ENCODE data around the gene MIOX. TPM values are rescaled to one million over a fixed set of nuclear protein-coding genes. Genes with fewer than 3 reads are reported as not detected.

Gene MIOX
- total RNA-seq: not detected

DNA sequence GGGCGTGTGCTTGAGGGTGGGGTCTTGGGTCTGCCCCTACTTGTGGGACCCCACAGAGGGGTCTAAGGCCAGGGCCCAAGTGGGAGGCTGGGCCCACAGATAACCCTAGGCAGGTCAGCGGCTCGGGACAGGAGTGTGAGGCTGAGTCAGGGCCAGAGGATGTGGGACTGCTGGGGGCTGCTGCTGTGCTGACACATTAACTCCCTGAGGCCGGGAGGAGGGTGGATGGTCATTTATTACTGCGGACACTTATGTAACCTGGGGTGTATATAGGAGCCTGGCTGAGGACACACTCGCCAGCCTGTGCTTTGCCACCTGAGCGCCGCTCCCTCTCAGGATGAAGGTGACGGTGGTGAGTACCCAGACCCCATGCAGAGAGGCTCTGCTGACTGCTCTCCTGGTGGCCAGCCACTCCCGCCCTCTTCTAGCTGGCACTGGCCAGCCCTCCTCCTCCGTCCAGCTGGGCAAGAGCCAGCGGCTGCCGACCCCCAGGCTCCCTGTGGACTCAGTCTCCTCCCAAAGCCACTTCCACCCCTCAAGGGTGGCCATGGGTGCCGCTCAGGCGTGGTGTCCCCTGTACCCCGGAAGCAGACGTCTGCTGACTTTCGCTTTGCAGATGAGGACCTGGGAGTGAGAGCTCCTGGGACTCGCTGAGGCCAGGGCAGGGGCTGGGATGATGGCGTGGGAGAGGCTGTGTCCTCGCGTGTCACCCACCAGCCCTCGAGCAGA, at the start of gene MIOX:
Gene MIOX (plus strand): TSS at position 299 of the 729 bp plus-strand sequence. CDS start 39 bp downstream, at position 338.
- Histone ChIP-seq H3K27me3 (peaks cover 0 to 82% (median 3%) of the 10 kb centered on the region in 4 donors), H3K4me1 (peaks cover 5 to 17% (median 7%) of the 10 kb centered on the region in 3 donors), H3K9me3 (no peaks in the 10 kb centered on the region), H3K36me3 (no peaks in the 10 kb centered on the region), H3K4me3 (no peak within 1 kb of the TSS), H3K27ac (no peak within 1 kb of the TSS)
- DNase-seq: no peak
- 52 to 83% methylated on average over 7 to 9 of the region's 23 CpGs for WGBS, 2 donors
- TF ChIP-seq CTCF (IDR thresholded peaks at IDR 0.05) (no peak), POLR2A (IDR thresholded peaks at IDR 0.05) (no peak)
- intact Hi-C loops (cut with DNase I): loop anchor here (5.0 kb wide), 1 partner anchor 114 kb away; no protein-coding TSS in a partner anchor

DNA sequence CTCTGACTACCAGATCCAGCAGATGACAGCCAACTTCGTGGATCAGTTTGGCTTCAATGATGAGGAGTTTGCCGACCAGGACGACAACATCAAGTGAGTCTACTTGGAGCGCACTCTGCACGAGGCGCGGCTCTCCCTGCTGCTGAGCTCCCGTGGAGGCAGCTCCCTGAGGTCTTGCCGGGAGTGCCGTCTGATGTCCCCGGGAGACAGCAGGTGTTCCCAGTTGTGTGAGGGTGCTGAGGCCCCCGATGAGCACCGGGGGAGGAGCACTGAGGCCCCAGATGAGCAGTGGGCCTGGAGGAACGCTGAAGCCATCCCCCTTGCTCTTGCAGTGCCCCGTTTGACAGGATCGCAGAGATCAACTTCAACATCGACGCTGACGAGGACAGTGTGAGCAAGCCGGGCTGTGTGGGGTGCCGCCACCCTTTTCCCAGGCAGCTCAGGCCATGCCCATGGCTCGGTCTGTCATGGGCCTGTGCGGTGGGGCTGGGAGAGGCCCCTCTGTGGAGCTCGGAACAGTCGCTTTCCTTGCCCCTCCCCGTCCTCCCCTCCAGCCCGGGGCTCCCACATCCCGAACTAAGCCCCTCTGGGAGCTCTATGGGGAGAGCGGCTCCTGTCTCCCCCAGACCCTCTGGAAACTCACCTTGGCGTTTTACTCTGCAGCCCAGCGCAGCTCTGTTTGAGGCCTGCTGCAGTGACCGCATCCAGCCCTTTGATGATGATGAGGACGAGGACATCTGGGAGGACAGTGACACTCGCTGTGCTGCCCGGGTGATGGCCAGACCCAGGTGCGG, 49.0 kb upstream of the MIOX start:
- intact Hi-C loops (cut with DNase I): no loop called here
- Histone ChIP-seq H3K36me3 (peaks cover 38 to 85% (median 59%) of the 10 kb centered on the region in 3 donors), H3K4me1 (peaks cover 0 to 19% (median 8%) of the 10 kb centered on the region in 3 donors), H3K9me3 (no peaks in the 10 kb centered on the region), H3K27ac (no peak overlapping the region), H3K4me3 (no peak overlapping the region), H3K27me3 (no peaks in the 10 kb centered on the region)
- TF ChIP-seq CTCF (IDR thresholded peaks at IDR 0.05) (no peak), POLR2A (IDR thresholded peaks at IDR 0.05) (no peak)
- DNase-seq: no peak
- WGBS, 2 donors: 79 to 100% methylated on average over 4 of the region's 36 CpGs

DNA sequence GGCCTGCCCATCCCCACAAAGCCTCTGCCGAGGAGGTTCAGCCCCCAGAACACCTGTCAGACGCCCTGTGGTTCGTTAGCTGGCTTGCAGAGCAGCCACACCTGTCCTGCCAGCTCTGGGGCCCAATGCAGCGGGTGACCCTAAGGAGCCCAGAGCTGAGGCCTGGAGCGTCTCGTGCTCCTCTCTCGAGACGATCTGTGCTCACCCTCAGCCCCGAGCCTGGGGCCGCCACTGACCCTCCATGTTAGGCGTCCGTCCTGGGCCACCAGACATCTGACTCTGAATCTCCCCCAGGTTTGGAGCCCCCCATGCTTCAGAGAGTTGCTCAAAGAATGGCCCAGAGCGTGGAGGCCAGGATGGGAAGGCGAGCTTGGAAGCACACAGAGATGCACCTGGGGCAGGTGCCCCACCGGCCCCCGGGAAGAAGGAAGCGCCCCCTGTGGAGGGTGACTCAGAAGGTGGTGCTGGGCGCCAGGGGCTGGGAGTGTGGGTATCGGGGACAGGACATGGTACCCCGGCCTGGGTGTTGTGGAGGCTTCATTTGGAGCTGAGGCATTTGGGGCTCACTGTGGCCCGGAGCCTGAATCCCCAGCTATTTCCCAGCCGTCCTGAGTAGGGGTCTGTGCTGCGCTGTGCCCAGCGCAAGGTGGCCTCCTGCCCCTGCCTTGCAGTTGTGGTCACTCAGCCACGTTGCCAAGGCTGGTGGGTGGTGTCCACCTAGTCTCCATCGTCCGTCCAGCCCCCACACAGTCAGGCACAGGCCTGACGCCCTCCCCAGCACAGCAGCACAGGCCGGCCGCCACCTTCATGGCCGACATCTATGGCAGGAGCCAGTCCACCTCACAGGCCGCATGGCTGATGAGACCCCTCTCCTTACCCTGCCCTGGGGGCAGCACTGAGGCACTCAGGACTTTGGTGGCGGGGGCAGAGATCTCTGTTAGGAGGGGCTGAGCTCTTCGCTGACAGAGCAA, 48.1 kb upstream of the MIOX start:
- Histone ChIP-seq H3K4me1 (peaks cover 0 to 19% (median 8%) of the 10 kb centered on the region in 3 donors), H3K27me3 (no peaks in the 10 kb centered on the region), H3K27ac (no peak overlapping the region), H3K9me3 (no peaks in the 10 kb centered on the region), H3K4me3 (no peak overlapping the region), H3K36me3 (peaks cover 36 to 90% (median 56%) of the 10 kb centered on the region in 3 donors)
- no peak for DNase-seq
- TF ChIP-seq POLR2A (IDR thresholded peaks at IDR 0.05): no peak
- no peak for TF ChIP-seq CTCF (IDR thresholded peaks at IDR 0.05)
- intact Hi-C loops (cut with DNase I): no loop called here
- WGBS, 2 donors: 56 to 73% methylated on average over 3 to 6 of the region's 34 CpGs

DNA sequence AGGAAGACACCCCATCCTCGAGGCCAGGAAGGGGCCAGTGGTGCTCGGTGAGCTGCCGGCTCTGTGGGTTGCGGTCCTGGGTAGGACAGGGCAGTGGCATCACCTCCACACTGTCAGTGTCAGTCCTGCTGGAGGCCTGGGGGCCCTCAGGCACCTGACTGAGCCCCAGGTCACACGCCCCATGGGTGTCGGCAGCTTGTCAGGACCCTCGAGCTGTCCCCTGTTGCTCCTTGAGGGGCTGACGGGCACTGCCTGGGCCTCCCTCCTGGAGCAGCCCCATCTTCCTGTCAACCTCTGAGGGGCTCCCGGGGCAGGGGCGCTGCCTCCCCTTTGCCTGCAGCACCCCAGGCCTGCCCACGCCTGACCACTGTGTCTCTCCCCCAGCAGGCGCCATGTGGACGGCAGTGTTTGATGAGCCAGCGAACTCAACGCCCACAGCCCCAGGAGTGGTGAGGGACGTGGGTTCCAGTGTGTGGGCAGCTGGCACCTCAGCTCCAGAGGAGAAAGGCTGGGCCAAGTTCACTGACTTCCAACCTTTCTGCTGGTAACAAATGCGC, 47.3 kb upstream of the MIOX start:
- peaks cover 6 to 27% (median 8%) of the 10 kb centered on the region in 3 donors for H3K4me1 ChIP-seq
- no peak for TF ChIP-seq CTCF (IDR thresholded peaks at IDR 0.05)
- no peaks in the 10 kb centered on the region for H3K27me3 ChIP-seq
- peaks cover 36 to 98% (median 56%) of the 10 kb centered on the region in 3 donors for H3K36me3 ChIP-seq
- no CpG with 5 or more reads among the region's 17 CpGs for WGBS, 2 donors
- no peak for DNase-seq
- no peaks in the 10 kb centered on the region for H3K9me3 ChIP-seq
- intact Hi-C loops (cut with DNase I): no loop called here
- no peak overlapping the region for H3K27ac ChIP-seq
- no peak overlapping the region for H3K4me3 ChIP-seq
